CD4-positive, alpha-beta T cell treated with Interleukin-2 at 100 ng/mL for 4 hours (primary cell): Measurements from ENCODE around the gene RTP4.
A peak's percentile ranks its signal among the peaks of the same experiment; 100 is the strongest.

Experiments
- DNase-seq: peaks from one replicate; pipeline ENCODE4 v3.0.0-alpha.2; 2020; ENCODE audit warnings: low spot score

The RTP4 gene

GRCh38 chr3:187368251-187369088 lies at the start of gene RTP4:
Gene RTP4 (plus strand): TSS chr3:187368385. CDS start chr3:187368442, 57 bp downstream.
- DNase-seq: peak; percentile 67

GRCh38 chr3:187318819-187319616 lies 49.2 kb upstream of the RTP4 start:
- DNase-seq: peak; percentile 48

- peak; percentile 50 for DNase-seq
Measured at GRCh38 chr3:187319699-187320302, 48.4 kb upstream of the RTP4 start.

- DNase-seq: no peak
Measured at GRCh38 chr3:187321766-187322165, 46.4 kb upstream of the RTP4 start.

GRCh38 chr3:187322291-187322690 lies 45.9 kb upstream of the RTP4 start:
- DNase-seq: no peak

GRCh38 chr3:187323091-187323490 lies 45.1 kb upstream of the RTP4 start:
- DNase-seq: no peak

GRCh38 chr3:187325632-187326031 lies 42.6 kb upstream of the RTP4 start:
- DNase-seq: no peak

GRCh38 chr3:187327845-187328244 lies 40.3 kb upstream of the RTP4 start:
- DNase-seq: no peak

- DNase-seq: no peak
Measured at GRCh38 chr3:187328691-187329090, 39.5 kb upstream of the RTP4 start.

GRCh38 chr3:187334904-187335303 lies 33.3 kb upstream of the RTP4 start:
- no peak for DNase-seq

- no peak for DNase-seq
Measured at GRCh38 chr3:187336322-187336721, 31.9 kb upstream of the RTP4 start.

GRCh38 chr3:187340578-187340977 lies 27.6 kb upstream of the RTP4 start:
- DNase-seq: no peak

- DNase-seq: no peak
Measured at GRCh38 chr3:187342255-187342654, 25.9 kb upstream of the RTP4 start.

GRCh38 chr3:187343670-187344069 lies 24.5 kb upstream of the RTP4 start:
- DNase-seq: no peak

GRCh38 chr3:187352581-187353575 lies 15.3 kb upstream of the RTP4 start:
- DNase-seq: no peak

GRCh38 chr3:187358068-187358467 lies 10.1 kb upstream of the RTP4 start:
- no peak for DNase-seq

GRCh38 chr3:187359798-187360486 lies 8.2 kb upstream of the RTP4 start:
- no peak for DNase-seq

- no peak for DNase-seq
Measured at GRCh38 chr3:187360596-187360995, 7.6 kb upstream of the RTP4 start.

- no peak for DNase-seq
Measured at GRCh38 chr3:187361835-187362234, 6.3 kb upstream of the RTP4 start.

- DNase-seq: no peak
Measured at GRCh38 chr3:187367561-187368103, 553 bp upstream of the RTP4 start.

- no peak for DNase-seq
Measured at GRCh38 chr3:187369089-187369447, 883 bp downstream of the RTP4 start.
